Dermis microvascular lymphatic vessel endothelial cell (primary cell): ENCODE measurements around the gene SAA4. TPM values are rescaled to one million over a fixed set of nuclear protein-coding genes. Genes with fewer than 3 reads are reported as not detected.
"Not testable (repeated sequence)": the region's sequence is repeated elsewhere in the genome, so short reads cannot be mapped to it uniquely, and the experiment has no call there.

Experiments used
- DNase-seq, 2 donors: peaks; one replicate each; pipeline versions ENCODE4 v3.0.0 to v3.0.0-alpha.2; 2010; ENCODE audit warnings: low read depth in 2 of 2
- total RNA-seq: library from RNA; depleted of rRNA; stranded (reverse); fragments of >200 nt; gene quantifications from 2 replicates; pipeline ENCODE4 v1.2.1, GENCODE V29; 2014

The SAA4 gene
- not detected in 2 replicates for total RNA-seq

- DNase-seq: no peak
Measured at GRCh38 chr11:18236664-18237356, at the start of gene SAA4. Gene SAA4 (minus strand): TSS chr11:18236802. CDS start chr11:18235926, 876 bp downstream.

GRCh38 chr11:18285841-18286240 is 49.2 kb upstream of the SAA4 start:
- no peak for DNase-seq

DNA sequence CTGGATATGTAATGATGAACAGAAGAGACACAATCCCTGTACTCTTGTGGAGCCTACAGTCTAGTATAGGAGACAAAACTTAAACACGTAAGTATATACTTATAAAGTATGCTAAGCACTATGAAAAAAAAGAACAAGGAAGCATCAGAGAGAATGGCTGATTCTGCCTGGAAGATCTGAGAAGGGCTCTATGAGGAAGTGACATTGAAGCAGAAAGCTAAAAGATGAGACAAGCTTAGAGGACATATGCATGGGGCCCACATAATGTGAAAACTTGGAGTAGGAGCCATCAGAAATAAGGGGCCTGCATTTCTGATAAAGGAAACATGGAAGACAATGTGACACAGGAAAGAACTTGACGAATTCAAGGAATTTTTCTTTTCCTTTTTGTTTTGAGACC is 46.0 kb upstream of the SAA4 start:
- no peak for DNase-seq

- DNase-seq: no peak
Measured at GRCh38 chr11:18280438-18281045, 43.9 kb upstream of the SAA4 start.

GRCh38 chr11:18277565-18278271 is 41.1 kb upstream of the SAA4 start:
- no peak for DNase-seq

DNA sequence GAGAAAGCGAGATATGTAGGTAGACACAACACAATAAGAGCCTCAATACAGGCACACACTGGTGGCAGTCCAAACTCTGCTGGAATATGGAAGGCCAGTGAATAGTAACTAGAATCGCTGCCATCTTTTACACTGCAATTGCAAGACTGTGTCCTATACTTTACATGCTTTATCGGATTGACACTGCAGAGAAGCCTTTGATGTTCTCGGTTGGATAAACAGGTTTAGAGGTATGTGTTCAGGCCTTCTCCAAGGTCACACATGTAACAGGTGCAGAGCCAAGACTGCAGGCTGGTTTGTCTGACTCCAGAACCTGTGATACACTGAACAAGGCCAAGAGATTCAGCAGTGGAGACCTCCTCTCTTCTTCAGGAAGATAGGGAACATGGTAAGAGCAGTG is 34.6 kb upstream of the SAA4 start:
- no peak for DNase-seq

DNA sequence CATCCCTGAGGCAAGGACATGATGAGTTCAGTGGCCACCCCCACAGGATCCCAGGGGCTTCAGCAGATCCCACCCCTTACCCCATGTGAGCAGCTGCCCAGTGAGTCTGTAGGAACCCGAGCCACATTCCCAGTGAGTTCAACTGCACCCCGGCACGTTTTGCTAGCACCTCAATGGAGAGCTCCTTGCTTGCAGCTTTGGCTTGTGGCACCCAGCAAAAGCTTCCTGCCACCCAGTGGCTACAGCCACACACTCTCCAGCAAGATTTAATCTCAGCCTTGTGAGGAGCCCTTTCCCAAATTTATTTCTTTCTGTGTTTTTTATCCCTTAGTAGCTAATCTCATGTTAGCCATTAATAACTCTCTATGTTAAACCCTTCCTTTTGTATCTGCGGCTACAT is 33.5 kb upstream of the SAA4 start:
- DNase-seq: no peak

- not testable (repeated sequence) for DNase-seq
Measured at GRCh38 chr11:18269252-18269651, 32.6 kb upstream of the SAA4 start.

- DNase-seq: not testable (repeated sequence)
Measured at GRCh38 chr11:18267335-18268133, 30.9 kb upstream of the SAA4 start.

- DNase-seq: no peak
Measured at GRCh38 chr11:18265949-18266348, 29.3 kb upstream of the SAA4 start, which contains the start of gene SAA1. Gene SAA1 (plus strand): TSS chr11:18266264. CDS start chr11:18266888, 624 bp downstream.

GRCh38 chr11:18264677-18265555 is 28.3 kb upstream of the SAA4 start:
- DNase-seq: no peak

- DNase-seq: no peak
Measured at GRCh38 chr11:18264035-18264434, 27.4 kb upstream of the SAA4 start.

DNA sequence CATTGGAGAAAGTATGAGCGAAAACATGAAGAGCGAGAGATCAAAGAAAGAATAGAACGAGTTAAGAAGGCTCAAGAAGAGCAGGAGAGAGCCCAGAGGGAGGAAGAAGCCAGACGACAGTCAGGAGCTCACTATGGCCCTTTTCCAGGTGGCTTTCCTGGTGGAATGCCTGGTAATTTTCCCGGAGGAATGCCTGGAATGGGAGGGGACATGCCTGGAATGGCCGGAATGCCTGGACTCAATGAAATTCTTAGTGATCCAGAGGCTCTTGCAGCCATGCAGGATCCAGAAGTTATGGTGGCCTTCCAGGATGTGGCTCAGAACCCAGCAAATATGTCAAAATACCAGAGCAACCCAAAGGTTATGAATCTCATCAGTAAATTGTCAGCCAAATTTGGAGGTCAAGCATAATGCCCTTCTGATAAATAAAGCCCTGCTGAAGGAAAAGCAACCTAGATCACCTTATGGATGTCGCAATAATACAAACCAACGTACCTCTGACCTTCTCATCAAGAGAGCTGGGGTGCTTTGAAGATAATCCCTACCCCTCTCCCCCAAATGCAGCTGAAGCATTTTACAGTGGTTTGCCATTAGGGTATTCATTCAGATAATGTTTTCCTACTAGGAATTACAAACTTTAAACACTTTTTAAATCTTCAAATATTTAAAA is 26.2 kb upstream of the SAA4 start:
- not testable (repeated sequence) for DNase-seq

- no peak for DNase-seq
Measured at GRCh38 chr11:18261721-18262120, 25.1 kb upstream of the SAA4 start.

DNA sequence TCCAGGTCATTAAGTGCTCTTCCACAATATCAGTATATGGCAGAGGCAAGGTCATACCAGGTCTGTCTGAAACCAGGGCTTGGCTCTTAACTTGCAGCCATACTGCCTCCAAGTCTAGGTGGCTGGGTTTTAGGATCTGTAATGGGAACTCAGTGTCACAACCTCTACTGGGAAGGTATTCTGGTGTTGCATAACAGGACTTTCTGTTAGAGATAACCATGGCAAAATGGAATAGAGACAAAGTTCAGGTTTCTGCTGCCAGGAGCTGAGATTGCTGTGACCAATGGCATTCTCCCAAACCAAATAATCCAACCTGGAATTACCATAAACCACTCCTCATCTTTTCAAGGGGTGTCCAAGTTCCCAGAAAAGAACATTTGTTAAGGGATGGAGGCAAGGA is 22.7 kb upstream of the SAA4 start:
- no peak for DNase-seq

DNA sequence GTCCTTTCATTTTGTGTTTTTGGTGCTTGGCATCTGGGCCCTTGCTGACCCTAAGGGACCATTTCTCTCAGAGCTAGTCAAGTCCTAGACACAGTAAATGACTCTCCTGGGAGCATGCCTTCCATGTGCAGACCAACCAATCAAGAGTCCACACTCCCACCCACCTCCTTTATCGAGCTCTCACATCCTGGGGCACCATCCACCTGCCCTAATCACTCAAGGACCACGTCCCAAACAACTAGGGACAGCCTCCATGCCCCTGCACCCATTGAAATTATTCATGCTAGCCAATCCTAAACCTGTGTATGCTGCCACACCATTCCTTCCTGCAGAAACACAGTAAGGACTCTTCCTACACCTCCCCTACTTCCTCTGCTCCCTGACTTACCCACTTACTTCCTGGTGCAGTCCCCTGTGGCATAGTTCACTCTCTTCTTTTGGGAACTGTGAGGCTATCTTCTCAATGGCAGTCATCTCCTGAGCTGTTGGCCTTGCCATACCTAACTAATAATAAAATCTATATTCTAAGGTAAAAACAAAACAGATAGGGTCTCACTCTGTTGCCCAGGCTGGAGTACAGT is 18.3 kb upstream of the SAA4 start:
- no peak for DNase-seq

DNA sequence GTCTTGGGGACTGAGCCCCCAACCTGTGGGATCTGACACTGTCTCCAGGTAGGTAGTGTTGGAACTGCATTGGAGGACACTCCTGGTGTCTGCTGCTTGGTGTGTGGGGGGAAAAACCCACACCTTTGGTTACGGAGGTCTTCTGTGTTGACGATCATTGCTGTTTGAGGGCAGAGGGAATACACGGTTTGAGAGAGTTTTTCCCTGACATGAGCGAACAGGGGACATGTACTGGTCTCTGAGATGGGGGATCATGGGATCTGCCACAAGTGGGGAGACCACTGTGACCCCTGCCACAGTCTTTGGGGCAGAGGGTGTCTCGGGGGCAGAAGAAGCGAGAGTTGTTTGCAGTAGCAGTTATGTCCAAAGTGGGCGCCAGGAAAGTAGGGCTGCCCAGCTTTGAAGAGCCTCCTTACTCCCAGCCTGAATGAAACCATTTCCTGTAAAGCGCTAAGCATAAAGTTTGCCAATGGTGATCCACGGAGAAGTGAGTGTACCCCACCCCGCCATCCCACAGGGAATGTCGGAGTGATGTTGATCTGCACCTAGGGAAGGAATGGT is 17.3 kb upstream of the SAA4 start:
- no peak for DNase-seq

DNA sequence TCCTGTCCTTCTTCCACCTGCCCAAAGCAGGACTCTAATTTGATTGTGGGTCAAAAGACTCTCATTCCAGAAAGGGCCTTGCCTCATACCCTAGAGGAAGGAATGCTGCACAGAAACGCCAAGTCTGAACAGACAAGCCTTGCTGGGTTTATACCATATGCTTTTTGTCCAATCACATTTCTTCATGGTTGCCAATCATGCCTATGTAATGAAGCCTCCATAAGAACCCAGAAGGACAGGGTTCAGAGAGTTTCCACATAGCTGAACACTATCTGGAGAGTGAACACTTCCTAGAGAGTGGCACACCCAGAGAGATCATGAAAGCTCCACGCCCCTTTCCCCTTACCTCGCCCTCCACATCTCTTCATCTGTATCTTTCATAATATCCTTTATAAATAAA is 16.6 kb upstream of the SAA4 start:
- DNase-seq: no peak

GRCh38 chr11:18248561-18248960 is 12.0 kb upstream of the SAA4 start, which contains the start of gene SAA2:
Gene SAA2 (minus strand): TSS chr11:18248668. CDS start chr11:18248011, 657 bp downstream.
- DNase-seq: no peak
